Panc1 (cell line): ENCODE data around the gene SIRPD.

ENCODE experiments used
- POLR2AphosphoS5 ChIP-seq: IDR thresholded peaks from 2 replicates; pipeline ENCODE4 v1.6.1; 2012; ENCODE audit warnings: mild to moderate bottlenecking, low read depth, low read length, moderate library complexity
- SIN3A ChIP-seq: IDR thresholded peaks from 2 replicates; pipeline ENCODE4 v1.6.1; 2012; ENCODE audit warnings: low read depth, mild to moderate bottlenecking, low read length, moderate library complexity, borderline replicate concordance; ENCODE audit not compliant: insufficient read depth

GRCh38 chr20:1527923-1528322 lies 29.6 kb downstream of the SIRPD start:
- TF ChIP-seq POLR2AphosphoS5: no peak
- no peak for TF ChIP-seq SIN3A
